Measurements from ENCODE around the gene CAMSAP3.

DNA sequence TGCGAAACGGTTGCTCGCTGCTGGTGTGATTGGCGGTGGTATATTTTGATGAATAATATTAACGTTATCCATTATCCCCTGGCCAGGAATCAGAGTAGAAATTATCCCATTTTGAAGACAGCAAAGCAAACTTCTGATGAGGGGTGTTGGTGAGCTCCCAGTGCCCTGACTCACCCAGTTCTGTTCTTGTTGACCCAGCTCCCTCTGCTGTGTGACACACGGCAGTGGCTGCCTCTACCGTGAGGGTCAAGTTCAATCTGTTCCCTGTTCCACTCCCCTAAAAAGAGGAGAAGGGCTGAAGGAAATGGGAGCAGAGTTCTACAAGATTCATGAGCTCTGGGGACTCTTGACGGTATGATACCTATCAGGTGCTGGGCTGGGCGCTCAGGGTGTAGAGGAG, 2.0 kb downstream of the CAMSAP3 start:
- TF ChIP-seq, protein P1, sequence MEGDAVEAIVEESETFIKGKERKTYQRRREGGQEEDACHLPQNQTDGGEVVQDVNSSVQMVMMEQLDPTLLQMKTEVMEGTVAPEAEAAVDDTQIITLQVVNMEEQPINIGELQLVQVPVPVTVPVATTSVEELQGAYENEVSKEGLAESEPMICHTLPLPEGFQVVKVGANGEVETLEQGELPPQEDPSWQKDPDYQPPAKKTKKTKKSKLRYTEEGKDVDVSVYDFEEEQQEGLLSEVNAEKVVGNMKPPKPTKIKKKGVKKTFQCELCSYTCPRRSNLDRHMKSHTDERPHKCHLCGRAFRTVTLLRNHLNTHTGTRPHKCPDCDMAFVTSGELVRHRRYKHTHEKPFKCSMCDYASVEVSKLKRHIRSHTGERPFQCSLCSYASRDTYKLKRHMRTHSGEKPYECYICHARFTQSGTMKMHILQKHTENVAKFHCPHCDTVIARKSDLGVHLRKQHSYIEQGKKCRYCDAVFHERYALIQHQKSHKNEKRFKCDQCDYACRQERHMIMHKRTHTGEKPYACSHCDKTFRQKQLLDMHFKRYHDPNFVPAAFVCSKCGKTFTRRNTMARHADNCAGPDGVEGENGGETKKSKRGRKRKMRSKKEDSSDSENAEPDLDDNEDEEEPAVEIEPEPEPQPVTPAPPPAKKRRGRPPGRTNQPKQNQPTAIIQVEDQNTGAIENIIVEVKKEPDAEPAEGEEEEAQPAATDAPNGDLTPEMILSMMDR (IDR thresholded peaks at IDR 0.05) = no peak
- no peak for TF ChIP-seq POLR2AphosphoS5 (IDR thresholded peaks at IDR 0.05; ENCODE audit: insufficient read depth in 1 of 2, low read depth in 1 of 2)
